A673 (cell line): ENCODE data around the gene CCDC102A.

Experiments used
- EZH2 ChIP-seq: fragments of 200-600 bp; sonication (generic); IDR thresholded peaks from 2 replicates; pipeline ENCODE4 v1.6.1; 2017; ENCODE audit warnings: borderline replicate concordance, low read depth, mild to moderate bottlenecking, mixed read lengths, antibody characterized with exemption, low read length; ENCODE audit not compliant: poor library complexity, severe bottlenecking
- TF ChIP-seq, protein P1 (sequence below): fragments of 300-800, 200-600 bp; sonication (generic); conservative IDR thresholded peaks from 2 replicates; pipeline ENCODE4 v1.5.1; 2017; ENCODE audit warnings: low read depth, mild to moderate bottlenecking, antibody characterized with exemption, low read length, moderate library complexity, mixed read lengths

DNA sequence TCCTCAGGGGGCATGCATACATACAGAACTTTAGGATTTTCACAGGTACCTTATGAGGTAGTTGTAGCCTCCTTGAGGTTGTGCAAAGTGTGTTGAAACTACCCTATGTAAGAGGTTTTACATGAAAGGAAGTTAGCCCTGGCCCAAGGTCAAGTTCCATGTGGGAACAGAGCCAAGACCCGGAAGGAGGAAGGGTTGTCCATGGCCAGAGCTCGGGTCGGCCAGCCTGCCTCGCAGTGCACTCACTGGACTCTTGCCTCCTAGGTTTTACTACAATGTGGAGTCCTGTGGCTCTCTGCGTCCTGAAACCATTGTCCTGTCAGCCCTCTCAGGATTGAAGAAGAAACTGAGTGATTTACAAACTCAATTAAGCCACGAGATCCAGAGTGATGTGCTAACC is 65.7 kb downstream of the CCDC102A start:
- TF ChIP-seq, protein P1, sequence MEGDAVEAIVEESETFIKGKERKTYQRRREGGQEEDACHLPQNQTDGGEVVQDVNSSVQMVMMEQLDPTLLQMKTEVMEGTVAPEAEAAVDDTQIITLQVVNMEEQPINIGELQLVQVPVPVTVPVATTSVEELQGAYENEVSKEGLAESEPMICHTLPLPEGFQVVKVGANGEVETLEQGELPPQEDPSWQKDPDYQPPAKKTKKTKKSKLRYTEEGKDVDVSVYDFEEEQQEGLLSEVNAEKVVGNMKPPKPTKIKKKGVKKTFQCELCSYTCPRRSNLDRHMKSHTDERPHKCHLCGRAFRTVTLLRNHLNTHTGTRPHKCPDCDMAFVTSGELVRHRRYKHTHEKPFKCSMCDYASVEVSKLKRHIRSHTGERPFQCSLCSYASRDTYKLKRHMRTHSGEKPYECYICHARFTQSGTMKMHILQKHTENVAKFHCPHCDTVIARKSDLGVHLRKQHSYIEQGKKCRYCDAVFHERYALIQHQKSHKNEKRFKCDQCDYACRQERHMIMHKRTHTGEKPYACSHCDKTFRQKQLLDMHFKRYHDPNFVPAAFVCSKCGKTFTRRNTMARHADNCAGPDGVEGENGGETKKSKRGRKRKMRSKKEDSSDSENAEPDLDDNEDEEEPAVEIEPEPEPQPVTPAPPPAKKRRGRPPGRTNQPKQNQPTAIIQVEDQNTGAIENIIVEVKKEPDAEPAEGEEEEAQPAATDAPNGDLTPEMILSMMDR: no peak
- TF ChIP-seq EZH2: no peak
